Forelimb muscle (tissue), 1 donor: ENCODE measurements around the gene VANGL1. TPM values are rescaled to one million over a fixed set of nuclear protein-coding genes. Genes with fewer than 3 reads are reported as not detected.

Source experiments
- DNase-seq: peaks from one replicate; pipeline ENCODE4 v3.0.0-alpha.2; 2013; ENCODE audit warnings: low read depth
- polyA plus RNA-seq: library from polyadenylated mRNA; unstranded; fragments of 120-200 nt; gene quantifications from one replicate; pipeline ENCODE4 v1.2.1, GENCODE V29; 2013; ENCODE audit not compliant: insufficient read length

VANGL1 gene
- polyA plus RNA-seq, 1 donor: 5.9 TPM

- DNase-seq: no peak
Observed at GRCh38 chr1:115668579-115668978, 26.8 kb downstream of the VANGL1 start.

- DNase-seq: no peak
Observed at GRCh38 chr1:115669002-115669673, 27.4 kb downstream of the VANGL1 start.

- no peak for DNase-seq
Observed at GRCh38 chr1:115669886-115670285, 28.1 kb downstream of the VANGL1 start.

- no peak for DNase-seq
Observed at GRCh38 chr1:115670476-115671175, 28.9 kb downstream of the VANGL1 start.

GRCh38 chr1:115671176-115671934 is 29.6 kb downstream of the VANGL1 start:
- DNase-seq: no peak

GRCh38 chr1:115672224-115673009 is 30.6 kb downstream of the VANGL1 start:
- DNase-seq: no peak

- no peak for DNase-seq
Observed at GRCh38 chr1:115676498-115677181, 34.9 kb downstream of the VANGL1 start.

- no peak for DNase-seq
Observed at GRCh38 chr1:115677182-115677555, 35.4 kb downstream of the VANGL1 start.

- DNase-seq: no peak
Observed at GRCh38 chr1:115677565-115677964, 35.8 kb downstream of the VANGL1 start.

- no peak for DNase-seq
Observed at GRCh38 chr1:115678141-115678540, 36.4 kb downstream of the VANGL1 start.

GRCh38 chr1:115679141-115679611 is 37.4 kb downstream of the VANGL1 start:
- DNase-seq: no peak

- no peak for DNase-seq
Observed at GRCh38 chr1:115680730-115681111, 39.0 kb downstream of the VANGL1 start.

- DNase-seq: no peak
Observed at GRCh38 chr1:115682792-115683191, 41.0 kb downstream of the VANGL1 start.

GRCh38 chr1:115685029-115685705 is 43.4 kb downstream of the VANGL1 start:
- DNase-seq: no peak

- no peak for DNase-seq
Observed at GRCh38 chr1:115687744-115688143, 46.0 kb downstream of the VANGL1 start.

- DNase-seq: no peak
Observed at GRCh38 chr1:115690972-115691371, 49.2 kb downstream of the VANGL1 start.

GRCh38 chr1:115692224-115692623 is 50.5 kb downstream of the VANGL1 start:
- DNase-seq: no peak

- DNase-seq: no peak
Observed at GRCh38 chr1:115694805-115695204, 53.0 kb downstream of the VANGL1 start.

GRCh38 chr1:115697619-115698018 is 55.8 kb downstream of the VANGL1 start:
- DNase-seq: no peak

- DNase-seq: no peak
Observed at GRCh38 chr1:115701090-115701489, 59.3 kb downstream of the VANGL1 start.

- no peak for DNase-seq
Observed at GRCh38 chr1:115702959-115703358, 61.2 kb downstream of the VANGL1 start.
